HL-60 (cell line): Measurements from ENCODE around the gene OR2A12.

ENCODE experiments used
- TF ChIP-seq, protein P1 (sequence below): IDR thresholded peaks from one replicate; pipeline ENCODE4 v1.5.1; 2011; ENCODE audit warnings: low read length, control low read depth, inconsistent platforms; ENCODE audit not compliant: insufficient read depth
- TF ChIP-seq, protein P2 (sequence below): IDR thresholded peaks from 2 replicates; pipeline ENCODE4 v1.6.1; 2012; ENCODE audit warnings: low read depth; ENCODE audit not compliant: insufficient replicate concordance

DNA sequence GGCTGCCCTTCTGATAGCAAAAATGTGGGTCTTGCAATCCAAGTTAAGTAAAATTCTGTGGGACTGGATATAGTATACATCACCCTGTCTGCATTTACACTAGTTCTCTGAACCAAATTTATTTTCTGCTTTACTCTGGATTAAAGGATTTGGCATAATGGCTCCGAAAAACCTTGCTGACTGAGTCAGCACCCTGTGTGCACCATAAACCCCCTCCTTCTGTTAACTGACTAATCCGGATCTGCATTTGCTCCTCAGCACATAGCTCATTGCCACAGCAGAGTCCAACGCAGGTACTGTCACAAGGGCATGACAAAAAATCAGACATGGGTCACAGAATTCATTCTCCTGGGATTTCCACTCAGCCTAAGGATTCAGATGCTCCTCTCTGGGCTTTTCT lies 36.0 kb upstream of the OR2A12 start:
- TF ChIP-seq, protein P1, sequence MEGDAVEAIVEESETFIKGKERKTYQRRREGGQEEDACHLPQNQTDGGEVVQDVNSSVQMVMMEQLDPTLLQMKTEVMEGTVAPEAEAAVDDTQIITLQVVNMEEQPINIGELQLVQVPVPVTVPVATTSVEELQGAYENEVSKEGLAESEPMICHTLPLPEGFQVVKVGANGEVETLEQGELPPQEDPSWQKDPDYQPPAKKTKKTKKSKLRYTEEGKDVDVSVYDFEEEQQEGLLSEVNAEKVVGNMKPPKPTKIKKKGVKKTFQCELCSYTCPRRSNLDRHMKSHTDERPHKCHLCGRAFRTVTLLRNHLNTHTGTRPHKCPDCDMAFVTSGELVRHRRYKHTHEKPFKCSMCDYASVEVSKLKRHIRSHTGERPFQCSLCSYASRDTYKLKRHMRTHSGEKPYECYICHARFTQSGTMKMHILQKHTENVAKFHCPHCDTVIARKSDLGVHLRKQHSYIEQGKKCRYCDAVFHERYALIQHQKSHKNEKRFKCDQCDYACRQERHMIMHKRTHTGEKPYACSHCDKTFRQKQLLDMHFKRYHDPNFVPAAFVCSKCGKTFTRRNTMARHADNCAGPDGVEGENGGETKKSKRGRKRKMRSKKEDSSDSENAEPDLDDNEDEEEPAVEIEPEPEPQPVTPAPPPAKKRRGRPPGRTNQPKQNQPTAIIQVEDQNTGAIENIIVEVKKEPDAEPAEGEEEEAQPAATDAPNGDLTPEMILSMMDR, result no peak
- TF ChIP-seq, protein P2, sequence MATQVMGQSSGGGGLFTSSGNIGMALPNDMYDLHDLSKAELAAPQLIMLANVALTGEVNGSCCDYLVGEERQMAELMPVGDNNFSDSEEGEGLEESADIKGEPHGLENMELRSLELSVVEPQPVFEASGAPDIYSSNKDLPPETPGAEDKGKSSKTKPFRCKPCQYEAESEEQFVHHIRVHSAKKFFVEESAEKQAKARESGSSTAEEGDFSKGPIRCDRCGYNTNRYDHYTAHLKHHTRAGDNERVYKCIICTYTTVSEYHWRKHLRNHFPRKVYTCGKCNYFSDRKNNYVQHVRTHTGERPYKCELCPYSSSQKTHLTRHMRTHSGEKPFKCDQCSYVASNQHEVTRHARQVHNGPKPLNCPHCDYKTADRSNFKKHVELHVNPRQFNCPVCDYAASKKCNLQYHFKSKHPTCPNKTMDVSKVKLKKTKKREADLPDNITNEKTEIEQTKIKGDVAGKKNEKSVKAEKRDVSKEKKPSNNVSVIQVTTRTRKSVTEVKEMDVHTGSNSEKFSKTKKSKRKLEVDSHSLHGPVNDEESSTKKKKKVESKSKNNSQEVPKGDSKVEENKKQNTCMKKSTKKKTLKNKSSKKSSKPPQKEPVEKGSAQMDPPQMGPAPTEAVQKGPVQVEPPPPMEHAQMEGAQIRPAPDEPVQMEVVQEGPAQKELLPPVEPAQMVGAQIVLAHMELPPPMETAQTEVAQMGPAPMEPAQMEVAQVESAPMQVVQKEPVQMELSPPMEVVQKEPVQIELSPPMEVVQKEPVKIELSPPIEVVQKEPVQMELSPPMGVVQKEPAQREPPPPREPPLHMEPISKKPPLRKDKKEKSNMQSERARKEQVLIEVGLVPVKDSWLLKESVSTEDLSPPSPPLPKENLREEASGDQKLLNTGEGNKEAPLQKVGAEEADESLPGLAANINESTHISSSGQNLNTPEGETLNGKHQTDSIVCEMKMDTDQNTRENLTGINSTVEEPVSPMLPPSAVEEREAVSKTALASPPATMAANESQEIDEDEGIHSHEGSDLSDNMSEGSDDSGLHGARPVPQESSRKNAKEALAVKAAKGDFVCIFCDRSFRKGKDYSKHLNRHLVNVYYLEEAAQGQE, result no peak
